T-helper 17 cell (primary cell): Measurements from ENCODE around the gene ZNF121. TPM values are rescaled to one million over a fixed set of nuclear protein-coding genes. Genes with fewer than 3 reads are reported as not detected.
"Not testable (repeated sequence)": the region's sequence is repeated elsewhere in the genome, so short reads cannot be mapped to it uniquely, and the experiment has no call there.

ENCODE experiments used
- ATAC-seq: fragments of 150-1000 bp; cut with Tn5 transposase; 2 replicates; pipeline ENCODE4 v1.10.0; 2021; ENCODE audit warnings: mild to moderate bottlenecking, moderate library complexity
- DNase-seq, 3 donors: peaks; one replicate each; pipeline versions ENCODE4 v3.0.0 to v3.0.0-alpha.2; 2020 to 2021
- H3K9me3 ChIP-seq: one replicate; pipeline ENCODE4 v1.7.0; 2013; ENCODE audit warnings: low read length, mild to moderate bottlenecking; ENCODE audit not compliant: control insufficient read depth, poor library complexity, severe bottlenecking
- H3K27ac Mint-ChIP-seq: one replicate; pipeline ENCODE4 v1.8.0; 2022; ENCODE audit warnings: mild to moderate bottlenecking, moderate library complexity, mixed read lengths
- H3K27me3 Mint-ChIP-seq: one replicate; pipeline ENCODE4 v1.8.0; 2022; ENCODE audit warnings: mixed read lengths
- H3K36me3 Mint-ChIP-seq: one replicate; pipeline ENCODE4 v1.8.0; 2022; ENCODE audit warnings: low read depth, mixed read lengths
- H3K4me1 Mint-ChIP-seq: one replicate; pipeline ENCODE4 v1.8.0; 2022; ENCODE audit warnings: mild to moderate bottlenecking, mixed read lengths
- H3K4me3 Mint-ChIP-seq: one replicate; pipeline ENCODE4 v1.8.0; 2022; ENCODE audit warnings: mild to moderate bottlenecking, moderate library complexity, mixed read lengths
- total RNA-seq, 4 donors: library from RNA in 2 of 4; stranded (reverse) in 2 of 4; gene quantifications; one replicate each; pipeline ENCODE4 v1.2.3 and lab custom pipeline; 2022 to 2026

ZNF121 gene
- total RNA-seq, 2 donors from 2014 or later, result 32.9 to 36.6 TPM

DNA sequence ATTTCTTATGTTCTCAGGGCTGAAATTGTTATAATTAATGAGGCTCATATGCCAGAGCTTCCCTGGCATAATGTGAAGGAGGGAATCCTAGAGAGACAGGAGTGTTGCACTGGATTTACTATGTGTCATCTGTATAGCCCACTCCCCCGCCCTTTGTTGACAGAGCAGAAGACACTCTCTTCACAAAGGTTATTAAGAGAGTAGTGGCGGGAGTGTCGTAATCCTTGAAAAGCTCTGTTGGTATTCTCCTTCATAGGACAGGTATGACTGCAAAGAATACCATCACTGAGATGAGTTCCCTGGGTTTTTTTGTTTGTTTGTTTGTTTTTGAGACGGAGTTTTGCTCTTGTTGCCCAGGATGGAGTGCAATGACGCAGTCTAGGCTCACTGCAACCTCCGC is 14.0 kb downstream of the ZNF121 start:
- H3K4me1 Mint-ChIP-seq, result no peaks in the 10 kb centered on the region
- no peak overlapping the region for H3K27ac Mint-ChIP-seq
- H3K36me3 Mint-ChIP-seq, result peaks cover 15% of the 10 kb centered on the region
- no peak for DNase-seq
- no peak for ATAC-seq
- peaks cover 55% of the 10 kb centered on the region for H3K9me3 ChIP-seq
- H3K27me3 Mint-ChIP-seq, result no peaks in the 10 kb centered on the region
- no peak overlapping the region for H3K4me3 Mint-ChIP-seq

DNA sequence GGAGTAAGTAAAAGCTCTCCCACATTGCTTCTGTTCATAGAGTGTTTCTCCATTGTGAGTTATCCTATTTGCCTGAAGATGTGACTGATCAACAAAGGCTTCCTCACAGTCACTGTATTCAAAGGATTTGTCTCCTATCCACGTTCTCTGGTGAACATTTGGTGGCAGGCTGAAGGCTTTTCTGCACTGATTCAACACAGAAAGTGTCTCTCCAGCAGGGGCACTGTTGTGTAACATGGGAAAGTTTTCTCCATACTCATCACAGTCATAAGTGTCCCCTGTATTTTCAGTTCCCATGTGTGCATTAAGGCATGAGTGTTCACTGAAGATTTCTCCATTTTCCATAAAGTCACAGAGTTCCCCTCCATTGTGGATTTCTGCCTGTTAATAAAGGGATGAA is 17.6 kb downstream of the ZNF121 start:
- no peak for DNase-seq
- Mint-ChIP-seq H3K27me3 (no peaks in the 10 kb centered on the region), H3K27ac (no peak overlapping the region), H3K4me1 (no peaks in the 10 kb centered on the region), H3K36me3 (peaks cover 11% of the 10 kb centered on the region), H3K4me3 (no peak overlapping the region)
- no peak for ATAC-seq
- peaks cover 69% of the 10 kb centered on the region for H3K9me3 ChIP-seq

DNA sequence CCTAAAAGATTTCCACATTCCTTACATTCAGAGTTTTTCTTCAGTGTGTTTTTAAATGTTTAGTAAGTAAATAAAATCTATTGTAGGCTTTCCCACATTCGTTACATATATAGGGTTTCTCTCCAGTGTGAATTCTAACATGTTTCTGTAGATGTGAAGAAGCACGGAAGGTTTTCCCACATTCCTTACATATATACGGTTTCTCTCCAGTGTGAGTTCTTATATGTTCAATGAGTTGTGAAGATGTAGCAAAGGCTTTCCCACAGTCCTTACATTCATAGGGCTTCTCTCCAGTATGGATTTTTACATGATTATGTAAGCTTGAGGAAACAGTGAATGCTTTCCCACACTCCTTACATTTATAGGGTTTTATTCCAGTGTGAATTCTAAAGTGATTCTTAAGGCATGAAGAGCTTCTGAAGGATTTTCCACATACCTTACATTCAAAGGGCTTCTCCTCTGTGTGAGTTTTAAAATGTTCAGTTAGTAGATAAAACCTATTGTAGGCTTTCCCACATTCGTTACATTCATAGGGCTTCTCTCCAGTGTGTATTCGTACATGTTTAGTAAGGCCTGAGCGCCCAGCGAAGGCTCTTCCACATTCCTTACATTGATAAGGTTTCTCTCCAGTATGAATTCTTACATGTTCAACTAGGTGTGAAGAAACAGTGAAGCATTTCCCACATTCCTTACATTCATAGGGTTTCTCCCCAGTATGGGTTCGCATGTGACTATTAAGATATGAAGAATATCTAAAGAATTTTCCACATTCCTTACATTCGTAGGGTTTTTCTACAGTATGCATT is 18.2 kb downstream of the ZNF121 start:
- Mint-ChIP-seq H3K4me3 (peak overlapping the region; percentile 15), H3K27me3 (no peaks in the 10 kb centered on the region), H3K27ac (no peak overlapping the region)

DNA sequence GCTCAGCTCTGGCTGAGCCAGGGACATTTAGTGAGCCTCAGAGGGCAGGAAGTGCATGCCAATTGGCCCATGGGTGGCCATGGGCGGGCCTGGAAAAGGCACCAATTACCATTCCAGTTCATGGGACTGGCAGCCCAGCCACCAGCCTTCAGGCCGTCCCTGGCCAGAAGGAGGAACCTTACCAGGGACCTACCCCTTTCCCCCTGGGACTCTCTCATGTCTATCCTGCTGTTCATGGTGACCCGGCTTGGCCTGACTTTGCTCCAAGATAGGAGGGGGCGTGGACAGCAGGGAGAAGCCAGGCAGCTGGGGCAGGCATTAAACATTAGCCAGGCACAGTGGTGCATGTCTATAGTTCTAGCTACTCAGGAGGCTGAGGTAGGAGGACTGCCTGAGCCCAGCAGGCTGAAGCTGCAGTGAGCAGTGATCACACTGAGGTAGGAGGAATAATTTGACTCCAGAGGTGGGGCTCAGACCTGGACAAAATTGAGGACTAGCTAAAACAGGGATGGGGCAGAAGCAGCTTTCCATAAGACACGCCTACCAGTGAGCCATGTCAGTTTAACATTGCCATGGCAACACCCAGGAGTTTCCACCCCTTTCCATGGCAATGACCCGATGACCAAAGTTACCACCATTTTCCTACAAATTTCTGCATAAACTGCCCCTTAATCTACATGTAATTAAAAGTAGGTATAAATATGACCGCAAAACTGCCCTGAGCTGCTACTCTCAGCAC is 31.6 kb downstream of the ZNF121 start:
- DNase-seq (no peak), ATAC-seq (no peak)
- Mint-ChIP-seq H3K4me3 (no peak overlapping the region), H3K27me3 (no peaks in the 10 kb centered on the region), H3K4me1 (no peaks in the 10 kb centered on the region), H3K36me3 (peaks cover 2% of the 10 kb centered on the region), H3K27ac (no peak overlapping the region)
- peaks cover 3% of the 10 kb centered on the region for H3K9me3 ChIP-seq

More for the DNA sequence above, 18.2 kb downstream of the ZNF121 start:
- DNase-seq (no peak), ATAC-seq (no peak)
- peaks cover 68% of the 10 kb centered on the region for H3K9me3 ChIP-seq
- Mint-ChIP-seq H3K36me3 (peaks cover 11% of the 10 kb centered on the region), H3K4me1 (no peaks in the 10 kb centered on the region)

DNA sequence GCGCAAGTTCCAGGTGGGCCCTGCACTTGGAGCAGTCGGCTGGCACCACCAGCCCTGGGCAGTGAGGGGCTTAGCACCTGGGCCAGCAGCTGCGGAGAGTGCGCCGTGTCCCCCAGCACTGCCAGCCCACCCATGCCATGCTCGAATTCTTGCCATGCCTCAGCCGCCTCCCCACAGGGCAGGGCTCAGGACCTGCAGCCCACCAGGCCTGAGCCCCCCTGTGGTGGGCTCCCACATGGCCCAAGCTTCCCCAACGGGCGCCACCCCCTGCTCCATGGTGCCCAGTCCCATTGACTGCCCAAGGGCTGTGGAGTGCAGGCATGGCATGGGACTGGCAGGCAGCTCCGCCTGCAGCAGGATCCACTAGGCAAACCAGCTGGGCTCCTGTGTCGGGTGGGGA is 36.4 kb downstream of the ZNF121 start:
- DNase-seq (no peak), ATAC-seq (no peak)
- no peak overlapping the region for H3K4me3 Mint-ChIP-seq
- peaks cover 2% of the 10 kb centered on the region for H3K36me3 Mint-ChIP-seq
- no peak overlapping the region for H3K27ac Mint-ChIP-seq
- H3K9me3 ChIP-seq, result no peaks in the 10 kb centered on the region
- no peaks in the 10 kb centered on the region for H3K4me1 Mint-ChIP-seq
- H3K27me3 Mint-ChIP-seq, result no peaks in the 10 kb centered on the region

DNA sequence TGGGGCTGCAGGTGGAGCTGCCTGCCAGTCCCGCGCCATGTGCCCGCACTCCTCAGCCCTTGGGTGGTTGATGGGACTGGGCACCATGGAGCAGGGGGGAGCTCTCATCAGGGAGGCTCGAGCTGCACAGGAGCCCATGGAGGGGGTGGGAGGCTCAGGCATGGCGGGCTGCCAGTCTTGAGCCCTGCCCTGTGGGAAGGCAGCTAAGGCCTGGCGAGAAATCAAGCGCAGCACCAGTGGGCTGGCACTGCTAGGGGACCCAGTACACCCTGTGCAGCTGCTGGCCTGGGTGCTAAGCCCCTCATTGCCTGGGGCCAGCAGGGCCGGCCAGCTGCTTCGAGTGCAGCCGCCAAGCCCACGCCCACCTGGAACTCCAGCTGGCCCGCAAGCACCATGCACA is 43.0 kb downstream of the ZNF121 start:
- not testable (repeated sequence) for DNase-seq, H3K4me3 Mint-ChIP-seq, H3K4me1 Mint-ChIP-seq, H3K27me3 Mint-ChIP-seq, ATAC-seq, H3K27ac Mint-ChIP-seq, H3K36me3 Mint-ChIP-seq, H3K9me3 ChIP-seq

DNA sequence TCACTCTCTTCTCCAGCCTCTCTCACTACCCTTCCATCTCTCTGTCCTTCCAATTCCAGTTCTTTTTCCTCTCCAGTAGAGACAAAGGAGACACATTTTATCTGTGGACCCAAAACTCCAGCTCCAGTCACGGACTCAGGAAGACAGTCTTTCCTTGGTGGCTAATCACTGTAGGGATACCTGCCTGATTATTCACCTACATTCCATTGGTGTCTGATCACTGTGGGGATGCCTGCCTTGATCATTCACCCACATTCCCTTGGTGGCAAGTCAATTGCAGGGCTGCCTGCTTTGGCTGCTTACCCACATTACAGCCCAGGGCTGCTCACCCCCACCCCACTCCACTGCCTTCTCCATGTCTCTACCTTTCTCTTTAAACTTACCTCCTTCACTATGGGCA is 44.4 kb downstream of the ZNF121 start:
- H3K9me3 ChIP-seq, ATAC-seq, H3K4me3 Mint-ChIP-seq, H3K36me3 Mint-ChIP-seq, H3K27me3 Mint-ChIP-seq, DNase-seq, H3K4me1 Mint-ChIP-seq, H3K27ac Mint-ChIP-seq: not testable (repeated sequence)

DNA sequence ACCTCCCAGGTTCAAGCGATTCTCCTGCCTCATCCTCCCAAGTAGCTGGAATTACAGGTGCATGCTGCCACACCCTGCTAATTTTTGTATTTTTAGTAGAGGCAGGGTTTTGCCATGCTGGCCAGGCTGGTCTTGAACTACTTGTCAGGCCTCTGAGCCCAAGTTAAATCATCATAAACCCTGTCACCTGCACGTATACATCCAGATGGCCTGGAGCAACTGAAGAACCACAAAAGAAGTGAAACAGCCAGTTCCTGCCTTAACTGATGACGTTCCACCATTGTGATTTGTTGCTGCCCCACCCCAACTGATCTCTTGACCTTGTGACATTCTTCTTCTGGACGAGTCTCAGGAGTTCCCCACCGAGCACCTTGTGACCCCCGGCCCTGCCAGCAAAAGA is 45.1 kb downstream of the ZNF121 start:
- H3K9me3 ChIP-seq, DNase-seq, ATAC-seq, H3K36me3 Mint-ChIP-seq, H3K4me3 Mint-ChIP-seq, H3K4me1 Mint-ChIP-seq, H3K27me3 Mint-ChIP-seq: not testable (repeated sequence)
- peak overlapping the region; percentile 93 for H3K27ac Mint-ChIP-seq

DNA sequence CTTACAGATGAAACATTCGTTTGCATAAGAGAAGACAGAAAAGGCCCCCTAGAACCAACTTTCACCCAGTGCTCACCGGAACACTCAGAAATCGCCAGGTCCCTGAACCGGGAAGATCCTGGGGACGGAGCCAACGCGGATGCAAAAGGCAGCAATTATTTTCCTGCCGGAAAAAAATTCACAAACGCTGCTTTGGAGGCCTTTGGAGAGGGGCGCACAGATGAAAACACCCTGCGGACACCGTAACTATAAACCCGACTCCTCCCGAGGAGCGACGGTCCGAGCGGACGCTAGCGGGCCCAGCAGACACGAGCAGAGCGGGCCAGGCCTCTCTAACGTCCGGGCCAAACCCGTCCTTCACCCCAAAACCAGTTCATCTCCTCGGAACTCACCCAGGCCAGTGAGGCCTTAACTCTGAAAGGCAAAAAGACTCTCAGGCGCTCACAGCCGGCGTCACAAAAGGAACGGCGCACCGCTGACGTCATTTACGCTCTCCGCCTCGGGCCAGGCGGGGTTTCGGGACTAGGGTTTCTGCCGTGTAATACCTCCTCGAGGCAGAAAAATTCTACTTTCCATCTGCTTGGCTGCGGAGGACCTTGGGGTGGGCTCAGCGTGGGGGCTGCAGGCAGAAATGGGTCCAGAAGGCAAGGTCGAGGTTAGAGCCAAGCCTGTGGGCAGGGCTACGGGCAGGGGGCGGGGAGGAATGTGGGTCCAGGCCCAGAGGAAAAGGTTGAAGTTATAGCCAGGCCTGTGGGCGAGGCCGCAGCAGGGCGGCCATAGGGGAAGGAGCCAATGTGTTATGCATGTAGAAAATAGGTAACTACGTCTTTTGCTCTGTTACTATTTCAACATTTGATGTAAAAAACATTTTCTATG is 45.9 kb downstream of the ZNF121 start, which contains the start of gene ZNF426:
Gene ZNF426 (minus strand): TSS at position 463 of the 876 bp plus-strand sequence. CDS start 2,413 bp downstream, outside the sequence.
- peaks cover 6% of the 10 kb centered on the region for H3K4me1 Mint-ChIP-seq
- peaks cover 6% of the 10 kb centered on the region for H3K36me3 Mint-ChIP-seq
- peak; percentile 43 to 78 (median 49) for DNase-seq
- H3K27ac Mint-ChIP-seq, result peak within 1 kb of the TSS; percentile 93
- peak within 1 kb of the TSS; percentile 91 for H3K4me3 Mint-ChIP-seq
- H3K9me3 ChIP-seq, result peaks cover 6% of the 10 kb centered on the region
- peak; percentile 97 for ATAC-seq
- no peaks in the 10 kb centered on the region for H3K27me3 Mint-ChIP-seq

DNA sequence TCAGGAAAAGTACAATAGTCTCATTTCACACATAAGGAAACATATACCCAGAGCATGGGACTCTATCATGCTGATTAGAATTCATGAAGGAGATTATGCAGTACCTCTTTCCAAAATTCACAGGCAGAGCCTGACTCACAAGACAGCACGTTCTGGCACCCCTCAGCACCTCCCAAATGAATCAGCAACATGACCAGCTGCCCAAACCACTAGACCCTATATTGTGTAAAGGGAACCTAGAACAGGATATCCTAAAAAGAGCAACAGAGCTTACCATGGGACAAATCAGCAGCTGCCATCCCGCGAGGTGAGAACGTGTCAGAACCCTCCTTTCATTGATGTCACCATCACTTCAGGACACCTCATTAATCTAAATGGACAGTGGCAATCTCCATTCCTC is 48.4 kb downstream of the ZNF121 start:
- Mint-ChIP-seq H3K4me3 (no peak overlapping the region), H3K27me3 (no peaks in the 10 kb centered on the region), H3K27ac (no peak overlapping the region), H3K4me1 (peaks cover 6% of the 10 kb centered on the region), H3K36me3 (peaks cover 15% of the 10 kb centered on the region)
- peaks cover 17% of the 10 kb centered on the region for H3K9me3 ChIP-seq
- no peak for ATAC-seq
- no peak for DNase-seq

DNA sequence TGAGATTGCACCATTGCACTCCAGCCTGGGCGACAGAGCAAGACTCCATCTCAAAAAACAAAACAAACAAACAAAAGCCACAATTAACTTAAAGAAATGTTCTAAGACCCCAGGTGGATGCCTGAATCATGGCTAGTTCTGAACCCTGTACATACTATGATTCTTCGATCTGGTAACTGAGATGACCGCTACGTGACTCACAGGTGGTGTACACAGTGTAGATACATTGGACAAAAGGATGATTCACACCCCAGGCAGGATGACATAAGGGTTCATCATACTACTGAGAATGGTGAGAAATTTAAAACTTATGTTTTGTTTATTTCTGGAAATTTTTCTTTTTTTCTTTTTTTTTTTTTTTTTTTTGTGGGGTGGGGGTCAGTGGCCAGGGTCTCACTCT is 52.4 kb downstream of the ZNF121 start:
- peaks cover 51% of the 10 kb centered on the region for H3K9me3 ChIP-seq
- no peak for DNase-seq
- no peak for ATAC-seq
- H3K27me3 Mint-ChIP-seq, result no peaks in the 10 kb centered on the region
- peaks cover 17% of the 10 kb centered on the region for H3K36me3 Mint-ChIP-seq
- no peak overlapping the region for H3K4me3 Mint-ChIP-seq
- no peaks in the 10 kb centered on the region for H3K4me1 Mint-ChIP-seq
- H3K27ac Mint-ChIP-seq, result no peak overlapping the region

DNA sequence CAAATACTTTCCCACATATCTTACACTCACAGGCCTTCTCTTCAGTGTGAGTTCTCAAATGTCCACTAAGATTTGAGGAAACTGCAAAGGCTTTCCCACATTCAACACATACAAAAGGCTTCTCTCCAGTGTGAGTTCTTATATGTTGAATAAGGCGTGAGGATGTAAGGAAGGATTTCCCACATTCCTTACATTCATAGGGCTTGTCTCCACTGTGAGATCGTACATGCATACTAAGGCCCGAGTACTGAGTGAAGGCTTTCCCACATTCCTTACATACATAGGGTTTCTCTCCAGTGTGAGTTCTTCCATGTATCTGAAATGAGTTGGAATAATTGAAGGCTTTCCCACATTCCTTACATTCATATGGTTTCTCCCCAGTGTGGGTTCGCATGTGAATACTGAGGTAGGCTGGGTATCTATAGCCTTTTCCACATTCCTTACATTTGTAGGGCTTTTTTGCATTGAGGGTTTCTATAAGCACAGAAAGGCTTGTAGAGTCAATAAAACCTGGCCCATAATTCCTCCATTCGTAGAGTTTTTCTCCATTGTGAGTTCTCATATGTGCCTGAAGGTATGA is 55.5 kb downstream of the ZNF121 start:
- ATAC-seq, result no peak
- Mint-ChIP-seq H3K4me3 (no peak overlapping the region), H3K27me3 (no peaks in the 10 kb centered on the region), H3K4me1 (no peaks in the 10 kb centered on the region), H3K36me3 (peaks cover 14% of the 10 kb centered on the region), H3K27ac (no peak overlapping the region)
- peaks cover 63% of the 10 kb centered on the region for H3K9me3 ChIP-seq
- no peak for DNase-seq
